OCI-LY1 (cell line): ENCODE measurements around the gene DPP9.

Experiments
- CTCF ChIP-seq: fragments of 200-600 bp; sonication (generic), shearing (Covaris generic); IDR thresholded peaks from 2 replicates; pipeline ENCODE4 v1.5.1; 2017; ENCODE audit warnings: mild to moderate bottlenecking, antibody characterized with exemption, low read length, moderate library complexity, mixed read lengths
- EZH2 ChIP-seq: fragments of 200-600 bp; sonication (generic), shearing (Covaris generic); IDR thresholded peaks from 2 replicates; pipeline ENCODE4 v1.8.0; 2017; ENCODE audit warnings: borderline replicate concordance, mixed run types, mild to moderate bottlenecking, antibody characterized with exemption, low read length, moderate library complexity, mixed read lengths

- TF ChIP-seq EZH2 (no peak), CTCF (no peak)
Measured at GRCh38 chr19:4704317-4704673, 19.3 kb downstream of the DPP9 start.
